PC-3 (cell line): ENCODE data around the gene HOXD4. TPM values are rescaled to one million over a fixed set of nuclear protein-coding genes. Genes with fewer than 3 reads are reported as not detected.

Source experiments
- ATAC-seq: fragments of 200-7000 bp; cut with Tn5 transposase; 2 replicates; pipeline ENCODE4 v1.9.1; 2020; ENCODE audit warnings: mild to moderate bottlenecking, moderate library complexity
- BruUV-seq: library from RNA; stranded (reverse); fragments of 400-500 nt; replicated peaks from 2 replicates; lab custom pipeline; 2021; lab: Mats Ljungman, UMichigan
- CTCF ChIA-PET: fragments of 300-600 bp; sonication (Branson Sonifier 250); formaldehyde crosslinking; loops from one replicate; lab custom pipeline; 2022; ENCODE audit warnings: antibody characterized with exemption; lab: Charles Lee
- POLR2A ChIA-PET: fragments of 300-600 bp; sonication (Branson Sonifier 250); formaldehyde crosslinking; loops from one replicate; lab custom pipeline; 2022; ENCODE audit warnings: antibody characterized with exemption; ENCODE audit not compliant: unreplicated experiment; lab: Charles Lee
- DNase-seq: peaks from one replicate; pipeline ENCODE4 v3.0.0-alpha.2; 2015
- H2AFZ ChIP-seq: fragments of 300-600 bp; sonication (generic); 2 replicates; pipeline ENCODE4 v1.6.0; 2016; ENCODE audit warnings: antibody characterized with exemption, low read length
- H3F3A ChIP-seq: fragments of 300-600 bp; sonication (generic); one replicate; pipeline ENCODE4 v1.6.0; 2017; ENCODE audit warnings: antibody characterized with exemption, low read length, control low read depth, mild to moderate bottlenecking; ENCODE audit not compliant: unreplicated experiment
- H3K27ac ChIP-seq: fragments of 300-600 bp; sonication (generic); 2 replicates; pipeline ENCODE4 v1.5.1; 2016; ENCODE audit warnings: mild to moderate bottlenecking, low read length
- H3K27me3 ChIP-seq: fragments of 300-600 bp; sonication (generic); 2 replicates; pipeline ENCODE4 v1.6.1; 2016; ENCODE audit warnings: low read length, mixed read lengths
- H3K36me3 ChIP-seq: fragments of 300-600 bp; sonication (generic); 2 replicates; pipeline ENCODE4 v1.6.1; 2016; ENCODE audit warnings: low read depth, mixed run types, low read length, mixed read lengths
- H3K4me1 ChIP-seq: fragments of 300-600 bp; sonication (generic); 2 replicates; pipeline ENCODE4 v1.5.1; 2016; ENCODE audit warnings: low read length; ENCODE audit not compliant: insufficient read depth
- H3K4me2 ChIP-seq: fragments of 300-600 bp; sonication (generic); 2 replicates; pipeline ENCODE4 v1.6.0; 2016; ENCODE audit warnings: low read length
- H3K4me3 ChIP-seq: fragments of 300-600 bp; sonication (generic); 2 replicates; pipeline ENCODE4 v1.5.1; 2016; ENCODE audit warnings: mild to moderate bottlenecking, low read length, mixed read lengths
- H3K79me2 ChIP-seq: fragments of 300-600 bp; sonication (generic); 2 replicates; pipeline ENCODE4 v1.6.1; 2017; ENCODE audit warnings: low read length, mixed read lengths
- H3K9ac ChIP-seq: fragments of 300-600 bp; sonication (generic); 2 replicates; pipeline ENCODE4 v1.6.0; 2016; ENCODE audit warnings: mild to moderate bottlenecking, low read length
- H3K9me2 ChIP-seq: fragments of 300-600 bp; sonication (generic); replicated peaks from 2 replicates; pipeline ENCODE4 v1.6.1; 2016; ENCODE audit warnings: mixed run types, low read length, mixed read lengths
- H3K9me3 ChIP-seq: fragments of 300-600 bp; sonication (generic); 2 replicates; pipeline ENCODE4 v1.6.1; 2016; ENCODE audit warnings: low read length, mixed read lengths
- H4K20me1 ChIP-seq: fragments of 300-600 bp; sonication (generic); 2 replicates; pipeline ENCODE4 v1.6.1; 2016; ENCODE audit warnings: low read length, mixed read lengths
- EZH2 ChIP-seq: fragments of 300-600 bp; sonication (generic); IDR thresholded peaks from one replicate; pipeline ENCODE4 v1.6.1; 2017; ENCODE audit warnings: antibody characterized with exemption, mild to moderate bottlenecking, low read length; ENCODE audit not compliant: unreplicated experiment
- EZH2phosphoT487 ChIP-seq: fragments of 300-600 bp; sonication (generic); IDR thresholded peaks from 2 replicates; pipeline ENCODE4 v1.6.1; 2018; ENCODE audit warnings: mild to moderate bottlenecking, antibody characterized with exemption, low read length, borderline replicate concordance
- intact Hi-C: fragments of 100-400 bp; cut with micrococcal nuclease; formaldehyde crosslinking; loops from 2 replicates; pipeline ENCODE4 v1.9.0; 2023
- total RNA-seq: library from RNA; depleted of rRNA; stranded (reverse); fragments of >200 nt; gene quantifications from 2 replicates; pipeline ENCODE4 v1.2.3, GENCODE V29; 2014
- TF ChIP-seq, protein P1 (sequence below): fragments of 300-600 bp; sonication (generic); conservative IDR thresholded peaks from 2 replicates; pipeline ENCODE4 v1.5.1; 2017; ENCODE audit warnings: antibody characterized with exemption, low read depth, mild to moderate bottlenecking, low read length

Gene HOXD4
- total RNA-seq, 1 experiment from 2014 or later: 0.29 TPM

DNA sequence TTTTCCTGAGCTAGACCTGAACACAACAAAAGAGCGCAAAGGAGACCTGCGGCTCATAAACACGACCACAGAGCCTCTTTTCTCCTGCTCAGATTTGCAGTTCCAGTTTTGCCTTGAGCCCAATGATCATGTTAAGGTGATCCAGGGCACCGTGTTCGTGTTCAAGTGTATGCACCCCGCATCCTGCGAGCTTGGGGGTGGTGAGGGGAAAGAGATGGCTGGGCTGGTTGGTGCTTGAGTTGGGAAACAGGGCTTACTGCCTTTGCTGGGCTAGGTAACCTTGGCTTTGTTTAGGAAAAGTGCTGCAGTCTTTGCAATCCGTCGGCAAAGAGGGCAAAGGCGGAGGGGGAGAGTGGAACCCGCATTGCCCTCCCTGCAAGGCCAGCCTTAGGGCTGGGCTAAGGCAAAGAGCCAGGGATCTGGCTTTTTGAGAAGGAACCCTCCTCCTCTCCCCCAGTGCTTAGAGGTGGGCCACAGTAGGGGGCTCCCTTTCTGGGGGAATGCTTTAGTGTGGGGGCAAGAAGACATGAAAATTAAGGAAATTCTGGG, 33.5 kb upstream of the HOXD4 start:
- H3K9me3 ChIP-seq: no peaks in the 10 kb centered on the region
- H3K9ac ChIP-seq: no peak overlapping the region
- H3K4me3 ChIP-seq: no peak overlapping the region
- no peak overlapping the region for H2AFZ ChIP-seq
- no peak for ATAC-seq
- ChIA-PET CTCF (no interaction called here), POLR2A (no interaction called here)
- BruUV-seq: no TSS peak
- TF ChIP-seq, protein P1, sequence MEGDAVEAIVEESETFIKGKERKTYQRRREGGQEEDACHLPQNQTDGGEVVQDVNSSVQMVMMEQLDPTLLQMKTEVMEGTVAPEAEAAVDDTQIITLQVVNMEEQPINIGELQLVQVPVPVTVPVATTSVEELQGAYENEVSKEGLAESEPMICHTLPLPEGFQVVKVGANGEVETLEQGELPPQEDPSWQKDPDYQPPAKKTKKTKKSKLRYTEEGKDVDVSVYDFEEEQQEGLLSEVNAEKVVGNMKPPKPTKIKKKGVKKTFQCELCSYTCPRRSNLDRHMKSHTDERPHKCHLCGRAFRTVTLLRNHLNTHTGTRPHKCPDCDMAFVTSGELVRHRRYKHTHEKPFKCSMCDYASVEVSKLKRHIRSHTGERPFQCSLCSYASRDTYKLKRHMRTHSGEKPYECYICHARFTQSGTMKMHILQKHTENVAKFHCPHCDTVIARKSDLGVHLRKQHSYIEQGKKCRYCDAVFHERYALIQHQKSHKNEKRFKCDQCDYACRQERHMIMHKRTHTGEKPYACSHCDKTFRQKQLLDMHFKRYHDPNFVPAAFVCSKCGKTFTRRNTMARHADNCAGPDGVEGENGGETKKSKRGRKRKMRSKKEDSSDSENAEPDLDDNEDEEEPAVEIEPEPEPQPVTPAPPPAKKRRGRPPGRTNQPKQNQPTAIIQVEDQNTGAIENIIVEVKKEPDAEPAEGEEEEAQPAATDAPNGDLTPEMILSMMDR: no peak
- TF ChIP-seq EZH2 (no peak), EZH2phosphoT487 (no peak)
- H3K27me3 ChIP-seq: peaks cover 19% of the 10 kb centered on the region; the same call in 1 of the 2 replicates
- H3K79me2 ChIP-seq: no peaks in the 10 kb centered on the region
- H3K36me3 ChIP-seq: no peaks in the 10 kb centered on the region
- no peak overlapping the region for H3K4me2 ChIP-seq
- H3K4me1 ChIP-seq: no peaks in the 10 kb centered on the region
- H3F3A ChIP-seq: no peaks in the 10 kb centered on the region
- no peaks in the 10 kb centered on the region for H3K9me2 ChIP-seq
- intact Hi-C loops: no loop called here
- H3K27ac ChIP-seq: no peak overlapping the region
- no peaks in the 10 kb centered on the region for H4K20me1 ChIP-seq
- no peak for DNase-seq

- no peak overlapping the region for H3K27ac ChIP-seq
- ChIA-PET CTCF (no interaction called here), POLR2A (no interaction called here)
- H3K9ac ChIP-seq: no peak overlapping the region
- ATAC-seq (peak; percentile 31; the same call in 1 of the 2 replicates), DNase-seq (peak; percentile 54)
- peaks cover 11% of the 10 kb centered on the region; the same call in 1 of the 2 replicates for H3K27me3 ChIP-seq
- BruUV-seq: no TSS peak
- no peaks in the 10 kb centered on the region for H3K9me3 ChIP-seq
- intact Hi-C loops: no loop called here
- H3K4me2 ChIP-seq: peak overlapping the region; percentile 56; the same call in 1 of the 2 replicates
- no peak overlapping the region for H3K4me3 ChIP-seq
- H3K9me2 ChIP-seq: no peaks in the 10 kb centered on the region
- H3K4me1 ChIP-seq: no peaks in the 10 kb centered on the region
- no peak for TF ChIP-seq EZH2phosphoT487
- TF ChIP-seq EZH2: no peak
- TF ChIP-seq, protein P1: peak; percentile 78
- H3K79me2 ChIP-seq: no peaks in the 10 kb centered on the region
- no peaks in the 10 kb centered on the region for H4K20me1 ChIP-seq
- no peaks in the 10 kb centered on the region for H3F3A ChIP-seq
- no peaks in the 10 kb centered on the region for H3K36me3 ChIP-seq
- no peak overlapping the region for H2AFZ ChIP-seq
Measured at GRCh38 chr2:176118601-176119339, 32.6 kb upstream of the HOXD4 start.
